Activated CD4-positive, alpha-beta T cell treated with anti-CD3 and anti-CD28 coated beads, Interleukin-2, amount 10 ng/mL, durations not matched to agents 7 days and 5 days (primary cell): ENCODE measurements around the gene RAD51D. TPM values are rescaled to one million over a fixed set of nuclear protein-coding genes. Genes with fewer than 3 reads are reported as not detected.
A peak's percentile ranks its signal among the peaks of the same experiment; 100 is the strongest.
"Not testable (repeated sequence)": the region's sequence is repeated elsewhere in the genome, so short reads cannot be mapped to it uniquely, and the experiment has no call there.

Source experiments
- CTCF ChIA-PET: fragments of 350-600 bp; sonication (Branson Sonifier 250); formaldehyde crosslinking; loops from one replicate; lab custom pipeline; 2021; ENCODE audit warnings: antibody characterized with exemption; lab: Charles Lee
- POLR2A ChIA-PET: fragments of 350-600 bp; sonication (Branson Sonifier 250); formaldehyde crosslinking; loops from one replicate; lab custom pipeline; 2021; ENCODE audit warnings: antibody characterized with exemption; lab: Charles Lee
- DNase-seq: peaks from one replicate; pipeline ENCODE4 v3.0.0-alpha.2; 2020
- H3K27ac Mint-ChIP-seq: one replicate; pipeline ENCODE4 v1.8.0; 2021; ENCODE audit warnings: mild to moderate bottlenecking, moderate library complexity, mixed read lengths
- H3K27me3 Mint-ChIP-seq: one replicate; pipeline ENCODE4 v1.8.0; 2021; ENCODE audit warnings: mixed read lengths
- H3K36me3 Mint-ChIP-seq: one replicate; pipeline ENCODE4 v1.8.0; 2021; ENCODE audit warnings: low read depth, mixed read lengths
- H3K4me1 Mint-ChIP-seq: one replicate; pipeline ENCODE4 v1.8.0; 2021; ENCODE audit warnings: mixed read lengths
- H3K4me3 Mint-ChIP-seq: one replicate; pipeline ENCODE4 v1.8.0; 2021; ENCODE audit warnings: mild to moderate bottlenecking, moderate library complexity, mixed read lengths
- H3K9me3 Mint-ChIP-seq: one replicate; pipeline ENCODE4 v1.8.0; 2021; ENCODE audit warnings: mixed read lengths
- total RNA-seq, 2 experiments: library from RNA; stranded (reverse); gene quantifications; one replicate each; pipeline ENCODE4 v1.2.3, GENCODE V29; 2021

The RAD51D gene
- total RNA-seq, 2 experiments from 2014 or later, result 26.7 to 41.6 TPM

- H3K4me3 Mint-ChIP-seq, result no peak overlapping the region
- CTCF ChIA-PET, result interaction anchor here (0.7 to 0.8 kb wide), 2 partner anchors 17 to 18 kb away, joined by 3 read pairs; no protein-coding TSS in a partner anchor
- no peaks in the 10 kb centered on the region for H3K4me1 Mint-ChIP-seq
- no peaks in the 10 kb centered on the region for H3K9me3 Mint-ChIP-seq
- DNase-seq, result no peak
- no peaks in the 10 kb centered on the region for H3K27me3 Mint-ChIP-seq
- H3K36me3 Mint-ChIP-seq, result peaks cover 50% of the 10 kb centered on the region
- POLR2A ChIA-PET, result no interaction called here
- H3K27ac Mint-ChIP-seq, result no peak overlapping the region
Measured at GRCh38 chr17:35135322-35135721, 15.7 kb upstream of the RAD51D start.

DNA sequence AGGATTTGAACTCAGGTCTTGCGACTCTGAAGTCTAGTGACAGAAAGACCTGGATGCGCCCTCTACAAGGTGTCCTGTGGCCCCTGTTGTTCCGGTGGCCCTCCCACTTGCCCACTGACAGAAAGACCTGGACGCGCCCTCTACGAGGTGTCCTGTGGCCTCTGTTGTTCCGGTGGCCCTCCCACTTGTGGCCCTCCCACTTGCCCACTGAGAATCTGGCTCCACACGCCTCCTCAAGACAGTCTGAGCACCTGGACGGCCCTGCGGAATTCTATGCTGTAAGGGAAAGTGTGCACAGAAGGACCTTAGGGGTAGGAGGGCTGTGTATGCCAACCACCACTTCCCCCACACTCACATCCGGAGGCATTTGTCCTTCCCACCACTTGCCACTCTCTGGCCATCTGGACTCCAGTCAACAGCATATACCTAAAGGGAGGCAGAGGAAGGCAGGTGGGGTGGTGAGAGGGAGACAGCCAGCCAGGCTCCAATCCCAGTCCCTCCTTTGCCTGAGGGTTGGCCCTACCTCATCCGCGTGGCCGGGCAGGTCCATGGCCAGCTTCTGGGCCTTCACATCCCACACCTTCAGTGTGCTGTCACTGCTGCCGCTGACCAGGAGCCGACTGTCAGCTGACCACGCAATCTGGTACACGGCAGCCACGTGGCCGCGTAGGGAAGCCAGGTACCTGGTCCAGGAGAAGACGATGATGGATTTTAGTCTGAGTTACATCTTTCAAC is 13.3 kb upstream of the RAD51D start:
- H3K9me3 Mint-ChIP-seq, result no peaks in the 10 kb centered on the region
- H3K4me3 Mint-ChIP-seq, result no peak overlapping the region
- CTCF ChIA-PET, result interaction anchor here (1.0 kb wide), 1 partner anchor 10 kb away, joined by 3 read pairs; no protein-coding TSS in a partner anchor
- H3K4me1 Mint-ChIP-seq, result no peaks in the 10 kb centered on the region
- POLR2A ChIA-PET, result interaction anchor here (0.5 kb wide), 1 partner anchor 114 kb away, joined by 4 read pairs; no protein-coding TSS in a partner anchor
- H3K27ac Mint-ChIP-seq, result no peak overlapping the region
- peaks cover 42% of the 10 kb centered on the region for H3K36me3 Mint-ChIP-seq
- H3K27me3 Mint-ChIP-seq, result no peaks in the 10 kb centered on the region
- no peak for DNase-seq

DNA sequence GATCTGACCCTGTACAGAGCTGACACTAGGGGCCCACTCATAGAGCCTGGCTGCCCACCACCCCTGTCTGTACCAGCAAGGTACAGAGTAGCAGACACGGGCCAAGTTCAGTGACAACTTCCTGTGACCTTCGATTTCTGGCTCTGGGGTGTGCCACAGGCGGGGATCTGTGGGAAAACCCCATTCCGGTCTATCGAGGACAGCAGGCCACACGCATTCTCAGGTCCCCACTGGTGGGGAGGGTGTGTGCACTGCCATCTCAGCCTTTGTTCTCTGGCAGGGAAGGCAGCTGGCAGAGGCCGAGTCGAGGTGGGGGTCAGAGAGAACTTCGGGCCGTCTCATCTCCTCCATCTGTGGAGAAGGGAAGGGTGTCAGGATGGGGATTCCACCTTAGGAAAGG is 12.4 kb upstream of the RAD51D start:
- Mint-ChIP-seq H3K9me3 (no peaks in the 10 kb centered on the region), H3K4me1 (no peaks in the 10 kb centered on the region), H3K36me3 (peaks cover 41% of the 10 kb centered on the region), H3K4me3 (no peak overlapping the region), H3K27ac (no peak overlapping the region), H3K27me3 (no peaks in the 10 kb centered on the region)
- ChIA-PET CTCF (no interaction called here), POLR2A (no interaction called here)
- DNase-seq, result no peak

GRCh38 chr17:35130392-35130791 is 10.7 kb upstream of the RAD51D start:
- ChIA-PET CTCF (interaction anchor here (0.6 to 1.2 kb wide), 3 partner anchors 11 to 189 kb away, joined by 4 to 8 read pairs (median 5); no protein-coding TSS in a partner anchor), POLR2A (no interaction called here)
- Mint-ChIP-seq H3K4me3 (no peak overlapping the region), H3K4me1 (no peaks in the 10 kb centered on the region), H3K9me3 (no peaks in the 10 kb centered on the region), H3K36me3 (peaks cover 26% of the 10 kb centered on the region), H3K27ac (no peak overlapping the region), H3K27me3 (no peaks in the 10 kb centered on the region)
- no peak for DNase-seq

GRCh38 chr17:35129973-35130351 is 10.3 kb upstream of the RAD51D start:
- DNase-seq, result no peak
- Mint-ChIP-seq H3K4me1 (no peaks in the 10 kb centered on the region), H3K4me3 (no peak overlapping the region), H3K27ac (no peak overlapping the region), H3K9me3 (no peaks in the 10 kb centered on the region), H3K36me3 (peaks cover 22% of the 10 kb centered on the region), H3K27me3 (no peaks in the 10 kb centered on the region)
- ChIA-PET CTCF (interaction anchor here (1.2 kb wide), 1 partner anchor 11 kb away, joined by 4 read pairs; no protein-coding TSS in a partner anchor), POLR2A (no interaction called here)

GRCh38 chr17:35129154-35129972 is 9.7 kb upstream of the RAD51D start:
- ChIA-PET POLR2A (no interaction called here), CTCF (interaction anchor here (1.8 to 3.1 kb wide), 2 partner anchors 11 to 40 kb away, joined by 4 to 9 read pairs; no protein-coding TSS in a partner anchor)
- Mint-ChIP-seq H3K27me3 (no peaks in the 10 kb centered on the region), H3K36me3 (peaks cover 18% of the 10 kb centered on the region), H3K4me3 (no peak overlapping the region), H3K9me3 (no peaks in the 10 kb centered on the region), H3K4me1 (no peaks in the 10 kb centered on the region), H3K27ac (no peak overlapping the region)
- DNase-seq, result no peak

- H3K9me3 Mint-ChIP-seq, result no peaks in the 10 kb centered on the region
- no peaks in the 10 kb centered on the region for H3K4me1 Mint-ChIP-seq
- no peak overlapping the region for H3K4me3 Mint-ChIP-seq
- ChIA-PET POLR2A (no interaction called here), CTCF (interaction anchor here (1.6 to 3.1 kb wide), 4 partner anchors 9 to 136 kb away, joined by 4 to 9 read pairs (median 6); partner anchors contain the start of gene NLE1)
- H3K27ac Mint-ChIP-seq, result no peak overlapping the region
- H3K27me3 Mint-ChIP-seq, result no peaks in the 10 kb centered on the region
- peaks cover 10% of the 10 kb centered on the region for H3K36me3 Mint-ChIP-seq
- no peak for DNase-seq
Measured at GRCh38 chr17:35127751-35128514, 8.3 kb upstream of the RAD51D start.

GRCh38 chr17:35121315-35121714 is 1.7 kb upstream of the RAD51D start, which contains the start of gene FNDC8:
TSS of gene FNDC8 (plus strand) at chr17:35121615. CDS start at chr17:35121694, 79 bp downstream.
- peaks cover 14% of the 10 kb centered on the region for H3K36me3 Mint-ChIP-seq
- no peak for DNase-seq
- CTCF ChIA-PET, result interaction anchor here (0.9 to 3.3 kb wide), 3 partner anchors 99 to 579 kb away, joined by 3 to 15 read pairs (median 6); no protein-coding TSS in a partner anchor
- POLR2A ChIA-PET, result no interaction called here
- H3K27me3 Mint-ChIP-seq, result no peaks in the 10 kb centered on the region
- peaks cover 27% of the 10 kb centered on the region for H3K4me1 Mint-ChIP-seq
- no peaks in the 10 kb centered on the region for H3K9me3 Mint-ChIP-seq
- peak within 1 kb of the TSS; percentile 27 for H3K4me3 Mint-ChIP-seq
- no peak within 1 kb of the TSS for H3K27ac Mint-ChIP-seq

DNA sequence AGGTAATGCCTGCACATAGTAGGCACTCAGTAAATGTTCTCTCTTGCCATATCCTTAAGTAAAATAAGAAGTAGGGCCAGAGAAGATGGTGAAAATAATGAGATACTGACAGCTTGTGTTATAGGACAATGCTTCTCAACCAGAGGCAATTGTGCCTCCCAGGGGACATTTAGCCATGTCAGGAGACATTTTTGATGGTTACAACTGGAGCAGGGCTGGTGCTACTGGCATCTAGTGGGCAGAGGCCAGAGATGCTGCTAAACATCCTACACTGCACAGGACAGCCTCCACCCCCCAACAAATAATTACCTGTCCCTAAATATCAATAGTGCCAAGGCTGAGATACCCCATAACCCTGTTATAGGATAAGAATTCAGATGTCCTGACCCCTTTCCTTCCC is 1.7 kb downstream of the RAD51D start:
- peak; percentile 53 for DNase-seq
- Mint-ChIP-seq H3K4me1 (peaks cover 37% of the 10 kb centered on the region), H3K27ac (peak overlapping the region; percentile 92), H3K4me3 (peak overlapping the region; percentile 90), H3K36me3 (peaks cover 27% of the 10 kb centered on the region), H3K9me3 (no peaks in the 10 kb centered on the region), H3K27me3 (no peaks in the 10 kb centered on the region)
- ChIA-PET POLR2A (no interaction called here), CTCF (interaction anchor here (0.6 to 3.5 kb wide), 10 partner anchors 13 to 575 kb away, joined by 3 to 20 read pairs (median 4); no protein-coding TSS in a partner anchor)

- Mint-ChIP-seq H3K27me3 (no peaks in the 10 kb centered on the region), H3K4me1 (peaks cover 37% of the 10 kb centered on the region), H3K4me3 (no peak overlapping the region), H3K27ac (no peak overlapping the region), H3K36me3 (peaks cover 27% of the 10 kb centered on the region), H3K9me3 (no peaks in the 10 kb centered on the region)
- DNase-seq, result no peak
- ChIA-PET CTCF (interaction anchor here (1.6 to 3.5 kb wide), 3 partner anchors 10 to 27 kb away, joined by 6 to 16 read pairs (median 6); no protein-coding TSS in a partner anchor), POLR2A (no interaction called here)
Measured at GRCh38 chr17:35116845-35117244, 2.8 kb downstream of the RAD51D start.

DNA sequence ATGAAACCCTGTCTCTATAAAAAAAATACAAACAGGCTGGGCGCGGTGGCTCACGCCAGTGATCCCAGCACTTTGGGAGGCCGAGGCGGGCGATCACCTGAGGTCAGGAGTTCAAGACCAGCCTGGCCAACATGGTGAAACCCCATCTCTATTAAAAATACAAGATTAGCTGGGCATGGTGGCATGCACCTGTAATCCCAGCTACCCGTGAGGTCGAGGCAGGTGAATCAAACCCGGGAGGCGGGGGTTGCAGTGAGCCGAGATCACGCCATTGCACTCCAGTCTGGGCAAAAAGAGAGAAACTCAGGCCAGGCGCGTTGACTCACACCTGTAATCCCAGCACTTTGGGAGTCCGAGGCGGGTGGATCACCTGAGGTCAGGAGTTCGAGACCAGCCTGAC is 8.9 kb downstream of the RAD51D start:
- H3K27me3 Mint-ChIP-seq, DNase-seq, H3K9me3 Mint-ChIP-seq, H3K4me1 Mint-ChIP-seq, POLR2A ChIA-PET, H3K27ac Mint-ChIP-seq, H3K4me3 Mint-ChIP-seq: not testable (repeated sequence)
- peaks cover 22% of the 10 kb centered on the region for H3K36me3 Mint-ChIP-seq
- CTCF ChIA-PET, result interaction anchor here (1.1 to 2.2 kb wide), 4 partner anchors 15 to 122 kb away, joined by 3 to 8 read pairs (median 4); no protein-coding TSS in a partner anchor
